HG03108 (cell line): ENCODE results near the gene SAMD1.
"Not testable (repeated sequence)": the region's sequence is repeated elsewhere in the genome, so short reads cannot be mapped to it uniquely, and the experiment has no call there.

Experiments used
- ATAC-seq: cut with Tn5 transposase; IDR thresholded peaks from one replicate; pipeline ENCODE4 v1.9.1; 2021; ENCODE audit warnings: moderate library complexity; ENCODE audit not compliant: unreplicated experiment

The SAMD1 gene

GRCh38 chr19:14042659-14043608, 47.6 kb downstream of the SAMD1 start:
- not testable (repeated sequence) for ATAC-seq

- no peak for ATAC-seq
Observed at GRCh38 chr19:14039181-14039580, 51.4 kb downstream of the SAMD1 start.
